GM21576 (cell line): ENCODE measurements around the gene HSBP1L1.
A peak's percentile ranks its signal among the peaks of the same experiment; 100 is the strongest.
"Not testable (repeated sequence)": the region's sequence is repeated elsewhere in the genome, so short reads cannot be mapped to it uniquely, and the experiment has no call there.

Source experiments
- ATAC-seq: cut with Tn5 transposase; IDR thresholded peaks from one replicate; pipeline ENCODE4 v1.9.1; 2021; ENCODE audit warnings: mild to moderate bottlenecking, moderate library complexity; ENCODE audit not compliant: unreplicated experiment

HSBP1L1 gene

DNA sequence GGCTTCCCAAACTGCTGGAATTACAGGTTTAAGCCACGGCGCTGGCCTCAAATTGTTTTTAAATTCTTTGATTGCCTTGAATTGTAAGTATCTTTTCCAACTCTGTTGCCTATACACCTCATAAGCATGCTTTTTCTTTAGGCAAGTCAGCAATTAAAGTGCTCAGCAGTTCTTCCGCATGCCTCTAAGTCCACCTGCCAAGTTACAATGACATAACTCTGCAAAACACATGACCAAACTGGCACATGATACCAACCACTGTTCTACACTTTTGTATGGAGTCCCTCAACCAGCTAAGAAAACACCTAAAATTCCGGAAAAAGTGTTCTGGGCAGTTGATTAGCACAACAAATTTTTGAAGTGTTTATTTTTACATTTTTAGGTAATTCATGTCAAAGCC, 18.8 kb downstream of the HSBP1L1 start:
- ATAC-seq, result no peak

DNA sequence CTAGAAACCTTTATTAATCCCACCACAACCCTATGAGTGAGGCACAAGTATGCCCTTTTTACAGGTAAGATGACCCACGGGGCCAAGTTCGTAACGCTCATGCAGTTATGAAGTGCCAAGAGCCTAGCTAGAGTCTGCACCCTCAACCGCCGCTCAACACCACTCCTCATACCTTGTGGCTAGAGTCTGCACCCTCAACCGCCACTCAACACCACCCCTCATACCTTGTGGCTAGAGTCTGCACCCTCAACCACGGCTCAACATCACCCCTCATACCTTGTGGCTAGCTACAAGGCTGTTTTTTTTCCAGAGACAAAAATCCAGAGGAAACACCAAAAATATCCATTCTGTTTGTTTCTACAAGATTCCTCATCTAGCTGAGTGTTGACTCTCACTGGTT, 19.4 kb downstream of the HSBP1L1 start:
- ATAC-seq, result no peak

DNA sequence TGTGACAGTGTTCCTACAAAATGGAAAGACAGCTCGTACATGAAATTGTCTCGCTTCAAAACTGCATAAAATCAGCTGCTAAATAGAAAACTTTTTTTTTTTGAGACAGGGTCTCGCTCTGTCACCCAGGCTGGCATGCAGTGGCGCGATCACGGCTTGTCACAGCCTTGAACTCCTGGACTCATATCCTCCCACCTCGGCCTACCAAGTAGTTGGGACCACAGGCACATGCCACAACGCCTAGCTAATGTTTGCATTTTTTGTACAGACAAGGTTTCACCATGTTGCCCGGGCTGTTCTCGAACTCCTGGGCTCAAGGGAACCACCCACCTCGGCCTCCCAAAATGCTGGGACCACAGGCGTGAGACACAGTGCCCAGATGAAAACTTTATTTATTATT, 20.7 kb downstream of the HSBP1L1 start:
- no peak for ATAC-seq

DNA sequence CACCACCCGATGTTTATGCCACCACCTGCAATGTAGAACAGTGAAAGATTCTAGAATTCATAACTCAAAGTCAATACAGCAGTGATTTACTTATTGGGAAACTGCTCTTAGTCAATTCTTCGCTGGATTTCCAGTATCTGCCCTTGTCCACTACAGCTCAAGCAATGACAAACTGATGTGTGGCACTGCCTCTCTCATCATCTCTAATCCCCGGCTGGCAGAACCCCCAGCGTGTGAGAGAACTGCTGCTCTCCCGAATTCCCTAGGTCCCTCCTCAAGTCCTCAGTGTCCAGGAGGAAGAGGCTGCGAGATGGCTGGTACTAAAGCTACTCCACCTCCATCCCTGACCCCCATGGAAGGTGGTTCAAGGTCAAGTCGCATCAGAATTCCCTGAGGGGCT, 22.3 kb downstream of the HSBP1L1 start:
- no peak for ATAC-seq

DNA sequence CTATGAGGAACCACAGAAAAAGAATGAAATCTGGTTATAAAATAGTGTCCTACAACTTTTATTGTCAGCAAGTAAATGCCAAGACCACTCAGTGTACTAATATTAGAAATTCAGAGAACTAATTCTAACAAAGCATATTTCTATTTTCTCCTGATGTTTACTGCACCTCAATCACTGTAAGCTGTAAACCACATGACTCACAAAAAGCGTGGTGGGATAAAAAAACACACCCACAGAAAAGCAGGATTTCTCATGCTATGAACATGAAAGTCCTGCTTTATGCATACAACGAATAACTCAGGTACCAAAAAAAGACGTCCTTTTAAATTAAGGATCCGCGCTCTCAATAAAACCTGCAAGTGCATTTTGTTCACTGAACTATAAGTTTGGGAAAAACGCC, 23.1 kb downstream of the HSBP1L1 start:
- no peak for ATAC-seq

DNA sequence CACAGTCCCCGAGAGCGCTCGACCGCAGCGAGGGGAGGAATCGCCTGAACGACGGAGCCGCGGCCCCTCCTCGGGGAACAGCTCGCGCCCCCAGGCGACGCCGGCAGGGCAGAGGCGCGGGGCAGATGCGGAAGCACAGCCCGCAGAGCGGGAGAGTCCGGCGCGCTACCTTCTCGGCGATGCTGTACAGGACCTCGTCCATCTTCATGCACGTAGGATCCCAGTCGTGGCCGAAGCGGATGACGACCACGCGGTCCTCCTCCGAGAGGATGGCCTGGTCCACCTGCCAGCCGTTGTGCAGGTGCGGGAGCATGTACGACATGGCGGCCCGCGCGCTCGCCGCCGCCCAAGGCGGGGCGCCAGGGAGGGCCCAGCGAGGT, 23.6 kb downstream of the HSBP1L1 start:
- peak; percentile 61 for ATAC-seq

DNA sequence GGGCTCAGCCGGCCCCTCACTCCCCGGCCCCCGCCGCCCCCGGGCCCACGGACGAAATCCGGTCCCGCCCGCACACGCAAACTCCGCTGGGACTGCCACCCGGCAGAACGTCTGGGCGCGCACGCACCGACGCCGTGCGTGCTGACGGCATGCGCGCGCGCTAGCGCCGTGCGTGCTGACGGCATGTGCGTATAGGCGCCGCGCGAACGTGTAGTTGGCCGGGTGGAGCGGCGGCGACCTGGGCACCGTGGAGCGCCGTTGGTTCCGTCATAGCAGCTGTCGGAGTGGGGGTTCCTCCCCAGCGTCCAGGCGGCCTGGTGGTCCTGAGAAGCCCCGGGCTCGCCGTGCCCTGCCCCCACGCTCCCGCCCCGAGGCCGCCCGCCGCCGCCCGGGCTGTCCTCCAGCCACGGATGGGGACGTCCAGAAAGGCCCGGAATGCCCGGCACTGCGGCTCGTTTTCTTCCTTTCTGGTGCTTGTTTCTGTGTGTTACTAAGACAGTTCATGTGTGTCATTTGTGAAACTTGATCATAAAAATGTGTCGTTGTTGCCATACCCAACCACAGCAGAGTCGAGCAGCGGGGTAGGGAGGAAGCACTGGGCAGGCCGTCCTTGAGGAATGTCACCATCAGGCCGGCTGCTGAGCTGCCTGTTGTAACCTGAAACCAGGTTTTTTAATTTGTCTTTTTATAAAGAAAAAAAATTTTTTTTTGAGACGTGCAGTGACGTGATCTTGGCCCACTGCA, 24.2 kb downstream of the HSBP1L1 start, which contains the start of gene TXNL4A:
Gene TXNL4A, minus strand, starts transcription at position 113 of the 744 bp plus-strand sequence. CDS start 171 bp downstream, outside the sequence.
- ATAC-seq, result peak; percentile 96

DNA sequence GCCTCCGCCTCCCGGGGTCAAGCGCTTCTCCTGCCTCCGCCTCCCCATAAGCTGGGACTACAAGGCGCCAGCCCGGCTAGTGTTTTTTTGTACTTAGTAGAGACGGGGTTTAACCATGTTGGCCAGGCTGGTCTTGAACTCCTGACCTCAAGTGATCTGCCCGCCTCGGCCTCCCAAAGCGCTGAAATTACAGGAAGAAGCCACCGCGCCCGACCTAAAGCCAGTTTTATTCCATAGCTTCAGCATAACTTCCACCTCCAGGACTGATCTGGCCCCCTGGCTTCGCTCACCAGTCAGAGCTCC, 24.7 kb downstream of the HSBP1L1 start:
- no peak for ATAC-seq

DNA sequence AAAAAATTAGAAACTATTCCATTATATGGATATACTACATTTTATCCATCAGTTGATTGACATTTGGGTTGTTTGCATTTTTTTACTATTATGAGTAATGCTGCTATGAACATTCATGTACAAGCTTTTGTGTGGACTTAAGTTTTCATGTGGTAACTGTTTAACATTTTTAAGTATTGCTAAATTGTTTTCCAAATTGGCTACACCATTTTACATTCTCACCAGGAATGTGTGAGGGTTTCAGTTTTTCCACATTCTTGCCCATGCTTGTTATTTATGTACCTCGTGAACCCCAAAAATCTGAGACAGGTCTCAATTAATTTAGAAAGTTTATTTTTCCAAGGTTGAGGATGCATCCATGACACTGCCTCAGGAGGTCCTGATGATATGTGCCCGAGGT, 27.1 kb downstream of the HSBP1L1 start:
- ATAC-seq, result no peak

DNA sequence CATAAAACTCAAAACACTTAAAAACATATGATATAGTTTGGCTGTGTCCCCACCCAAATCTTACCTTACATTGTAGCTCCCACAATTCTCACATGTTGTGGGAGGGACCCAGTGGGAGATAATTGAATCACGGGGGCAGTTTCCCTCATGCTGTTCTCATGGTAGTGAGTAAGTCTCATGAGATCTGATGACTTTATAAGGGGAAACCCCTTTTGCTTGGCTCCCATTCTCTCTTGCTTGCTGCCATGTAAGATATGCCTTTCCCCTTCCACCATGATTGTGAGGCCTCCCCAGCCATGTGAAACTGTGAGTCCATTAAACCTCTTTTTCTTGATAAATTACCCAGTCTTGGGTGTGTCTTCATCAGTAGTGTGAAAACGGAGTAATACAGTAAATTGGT, 35.3 kb downstream of the HSBP1L1 start:
- not testable (repeated sequence) for ATAC-seq

DNA sequence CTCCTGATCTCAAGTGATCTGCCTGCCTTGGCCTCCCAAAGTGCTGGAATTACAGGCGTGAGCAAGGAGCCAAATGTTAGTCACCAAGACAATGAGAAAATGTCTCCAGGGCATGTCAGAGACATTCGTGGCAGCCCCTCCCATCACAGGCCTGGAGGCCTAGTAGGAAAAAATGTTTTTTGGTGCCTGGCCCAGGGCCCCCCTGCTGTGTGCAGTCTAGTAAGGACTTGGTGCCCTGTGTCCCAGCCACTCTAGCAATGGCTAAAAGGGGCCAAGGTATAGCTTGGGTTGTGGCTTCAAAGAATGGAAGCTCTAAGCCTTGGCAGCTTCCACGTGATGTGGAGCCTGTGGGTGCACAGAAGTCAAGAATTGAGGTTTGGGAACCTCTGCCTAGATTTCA, 36.4 kb downstream of the HSBP1L1 start:
- ATAC-seq, result no peak

DNA sequence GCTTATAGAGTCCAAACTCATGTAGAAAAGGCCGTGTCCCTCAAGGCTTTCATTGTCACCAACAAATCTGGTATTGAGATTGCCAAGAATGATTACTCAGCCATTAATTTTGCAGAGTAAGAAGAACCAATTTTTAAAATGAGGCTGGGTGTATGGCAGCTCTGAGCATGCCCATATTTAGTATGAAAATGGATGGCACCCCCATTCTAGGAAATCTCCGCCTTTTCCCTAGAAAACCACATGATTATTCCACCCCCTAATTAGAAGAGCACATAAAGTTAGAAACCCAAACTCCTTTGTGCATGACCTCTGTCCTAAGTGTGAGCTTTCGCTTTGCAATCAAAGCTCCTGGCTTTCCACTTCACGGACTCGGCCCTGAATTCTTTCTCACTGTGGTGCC, 38.0 kb downstream of the HSBP1L1 start:
- ATAC-seq, result no peak

DNA sequence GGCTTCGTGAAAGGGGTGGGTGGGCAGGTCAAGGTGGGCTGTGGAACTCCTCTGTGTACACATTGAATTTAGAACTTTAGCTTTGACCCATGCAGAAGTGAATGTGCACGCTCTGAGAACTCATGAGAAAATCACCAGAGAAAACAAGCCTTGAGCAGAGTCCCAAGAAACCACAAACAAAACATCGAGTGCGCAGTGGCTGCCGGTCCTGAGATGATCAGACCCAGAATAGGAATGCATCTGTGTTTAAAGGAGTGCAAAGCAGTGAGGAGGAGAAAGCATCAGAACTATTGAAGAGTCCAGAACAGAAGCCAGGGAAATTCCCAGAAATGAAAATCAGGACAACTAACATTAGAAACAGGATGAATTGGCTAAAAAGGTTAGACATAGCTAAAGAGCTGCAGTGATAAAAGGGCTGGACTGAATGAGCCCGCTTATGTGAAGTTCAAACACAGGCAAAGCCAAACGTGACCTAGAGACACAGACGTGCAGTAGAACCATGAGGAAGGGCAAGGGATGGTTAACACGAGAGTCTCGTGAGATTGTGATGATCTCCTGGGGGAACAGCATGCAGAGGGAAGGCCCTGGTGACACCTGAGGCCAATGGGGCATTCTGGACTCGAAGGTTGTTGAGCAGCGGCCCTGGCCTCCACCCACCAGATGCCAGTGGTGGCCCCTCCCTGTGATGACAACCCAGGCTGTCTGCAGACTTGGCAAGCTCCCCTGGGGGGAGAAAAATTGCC, 40.3 kb downstream of the HSBP1L1 start:
- no peak for ATAC-seq

DNA sequence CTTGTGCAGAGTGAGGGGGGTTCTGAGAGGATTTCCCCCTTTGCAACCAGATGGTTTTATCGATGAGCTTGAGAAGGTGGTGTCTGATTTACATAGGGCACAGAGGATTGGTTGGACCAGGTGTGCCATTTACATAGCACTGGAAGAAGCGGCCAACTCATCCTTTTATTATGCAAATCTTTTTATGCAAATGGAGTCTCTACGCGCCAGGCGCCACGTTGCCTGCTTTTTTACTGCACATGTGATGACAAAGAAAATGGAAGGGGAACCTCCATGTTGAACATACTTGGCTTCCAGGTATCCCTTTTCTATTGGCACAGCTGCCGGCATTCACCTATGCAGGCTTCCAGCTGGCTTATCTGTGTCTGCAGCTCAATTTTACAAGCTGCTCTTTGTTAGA, 42.3 kb downstream of the HSBP1L1 start:
- ATAC-seq, result no peak

DNA sequence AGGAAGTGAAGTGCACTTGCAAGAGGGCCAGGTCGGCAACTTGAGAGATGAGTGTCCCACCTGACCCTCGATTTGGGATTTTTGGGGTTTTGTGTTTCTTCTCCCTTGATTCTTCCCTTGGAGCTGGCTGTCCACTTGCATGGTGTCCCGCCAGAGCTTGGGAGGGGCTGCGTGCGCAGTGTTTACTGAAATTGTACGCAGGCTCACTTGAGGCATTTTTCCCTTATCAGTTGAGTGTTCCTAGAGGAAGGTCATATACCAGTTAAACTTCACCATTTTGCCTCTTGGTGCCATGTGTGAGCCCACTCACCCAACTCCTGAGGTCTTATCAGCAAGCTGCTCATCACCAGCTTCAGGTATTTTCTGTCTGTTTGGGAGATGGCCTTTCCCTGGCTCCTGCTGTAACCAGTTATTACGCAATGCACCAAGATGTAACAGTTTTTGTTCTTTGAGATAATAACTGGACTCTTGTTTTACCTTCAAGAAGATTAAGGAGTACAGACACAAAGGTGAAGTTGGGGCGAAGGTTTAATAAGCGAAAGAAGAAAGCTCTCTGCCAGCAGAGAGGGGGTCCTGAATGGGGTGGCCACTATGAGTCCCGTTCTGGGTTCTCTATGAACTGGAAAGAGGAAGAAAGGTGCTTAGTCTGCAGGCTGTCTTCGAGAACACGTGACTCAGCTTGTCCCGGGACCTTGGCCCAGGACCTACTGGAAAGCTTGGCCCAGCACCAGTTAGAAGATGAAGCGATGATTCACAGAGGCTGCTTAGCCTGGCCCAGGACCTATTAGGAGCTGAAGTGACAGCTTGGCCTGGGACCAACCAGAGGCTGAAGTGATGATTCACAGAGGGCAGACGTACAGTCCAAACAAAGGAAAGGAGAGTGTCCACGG, 45.5 kb downstream of the HSBP1L1 start:
- ATAC-seq, result no peak

DNA sequence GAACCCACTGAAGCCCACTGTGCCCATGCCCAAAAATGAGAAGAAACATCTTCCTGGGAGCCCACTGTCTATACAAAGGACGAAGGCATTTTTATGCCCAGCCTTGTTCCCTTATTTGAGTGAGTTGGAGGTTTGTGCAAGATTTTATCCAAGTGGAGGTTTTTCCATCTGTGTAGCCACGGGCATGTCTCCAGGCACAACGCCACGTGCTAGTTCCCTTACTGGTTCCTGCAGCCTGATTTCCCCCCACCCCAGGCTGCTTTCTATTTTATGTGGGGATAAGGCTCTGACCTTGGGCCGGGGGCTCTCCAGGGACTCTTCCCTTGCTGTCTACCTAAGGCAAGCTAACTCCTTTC, 46.1 kb downstream of the HSBP1L1 start:
- ATAC-seq, result no peak

DNA sequence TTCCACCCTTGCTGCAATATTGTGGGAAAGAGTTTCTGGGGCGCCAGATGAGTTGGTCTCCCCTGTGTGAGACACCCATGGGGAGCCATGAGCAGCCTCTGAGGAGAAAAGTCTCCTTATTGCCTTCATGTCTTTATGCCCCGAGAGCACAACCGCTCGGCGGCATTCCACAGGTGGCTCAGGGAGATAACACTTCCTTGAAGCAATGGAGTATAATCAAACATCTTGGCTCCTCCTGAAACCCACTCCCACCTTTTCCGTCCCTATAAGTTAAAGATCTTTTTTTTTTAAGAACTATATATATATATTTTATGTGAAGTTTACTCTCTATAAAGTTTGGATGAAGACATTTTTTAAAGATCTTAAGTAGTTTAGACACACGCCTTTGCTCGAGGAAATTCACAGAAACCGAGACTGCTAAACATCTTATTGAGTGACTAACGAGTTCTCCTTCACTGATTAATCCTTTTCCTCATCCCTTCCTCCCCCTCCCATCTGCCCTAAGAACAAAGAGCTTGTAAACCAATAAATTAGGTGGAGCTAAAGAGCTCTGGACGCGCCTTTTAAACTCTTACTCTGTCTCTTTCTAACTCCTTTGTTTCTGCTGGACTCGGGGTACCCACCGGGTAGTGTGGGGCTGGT, 47.2 kb downstream of the HSBP1L1 start:
- ATAC-seq, result not testable (repeated sequence)

DNA sequence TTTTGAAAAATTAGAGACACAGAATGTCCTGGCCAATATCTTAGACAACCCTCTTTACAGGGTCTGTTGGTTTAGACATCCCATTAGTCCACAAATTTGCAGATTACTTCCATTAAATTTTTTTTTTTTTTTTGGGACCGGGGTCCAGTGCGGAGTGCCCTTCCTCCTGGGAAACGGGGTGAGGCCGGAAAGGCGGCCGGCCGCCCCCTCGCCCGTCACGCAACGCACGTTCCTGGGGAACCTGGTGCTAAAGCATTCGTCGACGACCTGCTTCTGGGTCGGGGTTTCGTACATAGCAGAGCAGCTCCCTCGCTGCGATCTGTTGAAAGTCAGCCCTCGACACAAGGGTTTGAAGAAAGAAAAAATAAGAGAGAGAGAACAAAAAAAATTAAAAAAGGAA, 48.3 kb downstream of the HSBP1L1 start:
- ATAC-seq, result no peak
